ENCODE results near the gene STARD8.

Gene STARD8

DNA sequence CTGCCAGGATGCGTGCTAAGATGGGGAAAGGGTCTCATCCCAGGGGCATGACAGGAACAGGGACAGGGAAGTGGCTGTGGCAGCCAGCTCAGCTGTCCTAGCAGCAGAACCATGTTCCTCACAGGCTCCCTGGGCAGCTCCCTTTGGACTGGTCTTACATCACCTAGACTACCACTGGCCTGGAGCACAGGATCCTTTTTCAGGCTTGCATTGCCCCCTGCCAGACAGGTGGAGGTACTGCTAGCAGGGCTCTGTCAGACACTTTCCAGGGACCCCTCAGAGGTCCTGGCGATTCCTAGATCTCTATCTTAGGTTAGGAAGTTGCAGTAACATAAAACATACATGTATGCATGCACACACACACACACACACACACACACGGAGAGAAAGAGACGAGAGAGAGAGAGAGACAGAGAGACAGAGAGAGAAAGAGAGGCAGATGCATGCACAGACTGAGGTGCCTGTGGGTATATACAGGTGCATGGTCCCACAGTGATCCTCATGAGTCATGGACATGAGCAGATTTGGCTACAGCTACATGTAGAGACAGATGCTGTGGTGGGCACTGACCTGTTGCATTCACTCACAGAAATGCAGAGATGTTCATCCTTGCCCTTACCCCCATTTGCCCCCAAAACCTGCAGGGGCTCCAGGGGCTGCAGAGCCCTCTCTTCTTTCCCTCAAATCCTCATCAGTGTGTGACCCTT is 63.6 kb downstream of the STARD8 start:
- DNase-seq (ENCODE audit: insufficient read length, low spot score) (peak; percentile 20), FAIRE-seq (peak; percentile 54)

DNA sequence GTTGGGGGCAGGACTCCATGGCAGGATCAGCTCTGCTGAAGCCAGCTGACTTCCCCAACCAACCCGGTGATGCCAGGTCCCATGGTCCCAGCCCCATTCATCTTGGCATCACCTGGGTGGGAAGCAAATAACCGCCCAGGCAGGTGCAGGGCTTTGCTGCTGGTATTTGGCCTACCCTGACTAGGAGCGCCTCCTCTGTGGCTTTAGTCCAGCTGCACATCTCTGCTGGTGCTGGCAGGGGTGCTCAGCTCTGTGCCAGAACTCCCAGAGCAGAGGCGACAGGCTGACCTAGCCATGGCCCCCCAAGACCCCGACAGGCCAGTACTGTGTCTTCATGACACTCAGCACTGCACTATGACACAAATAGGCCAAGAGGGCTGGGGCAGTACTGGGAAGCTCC is 64.4 kb downstream of the STARD8 start:
- DNase-seq (ENCODE audit: insufficient read length, low spot score), result no peak
- FAIRE-seq, result no peak

DNA sequence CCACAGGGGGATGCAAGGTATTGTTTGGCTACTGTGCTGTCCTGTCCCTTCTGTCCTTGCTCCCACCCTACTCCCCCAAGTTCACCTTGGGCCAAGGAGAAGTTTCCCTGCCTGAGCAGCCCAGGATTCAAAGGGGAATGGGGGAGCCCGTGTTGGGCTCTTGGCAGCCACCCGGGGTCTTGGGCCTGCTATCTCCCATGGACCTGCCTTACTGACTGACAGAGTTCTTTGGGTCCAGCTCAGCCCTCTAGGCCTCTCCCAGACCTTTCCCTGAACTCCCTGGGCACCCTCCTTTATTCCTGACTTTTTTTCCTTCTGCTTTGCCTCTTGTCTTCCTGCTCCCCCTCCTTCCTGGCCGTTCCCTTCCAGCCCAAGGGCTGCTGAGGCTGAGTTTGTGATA is 67.4 kb downstream of the STARD8 start:
- FAIRE-seq (no peak), DNase-seq (ENCODE audit: insufficient read length, low spot score) (no peak)

DNA sequence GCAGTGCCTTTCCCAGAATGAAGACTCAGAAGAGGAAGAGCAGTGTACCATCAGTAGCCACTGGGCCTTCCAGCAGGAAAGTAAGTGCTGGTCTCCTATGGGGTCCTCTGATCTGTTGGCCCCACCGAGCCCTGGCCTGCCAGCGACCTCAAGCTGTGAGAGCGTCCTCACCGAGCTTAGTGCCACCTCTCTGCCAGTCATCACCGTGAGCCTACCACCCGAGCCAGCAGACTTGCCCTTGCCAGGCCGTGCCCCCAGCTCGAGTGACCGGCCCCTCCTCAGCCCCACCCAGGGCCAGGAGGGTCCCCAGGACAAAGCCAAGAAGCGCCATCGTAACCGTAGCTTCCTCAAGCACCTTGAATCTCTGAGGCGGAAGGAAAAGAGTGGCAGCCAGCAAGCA is 69.7 kb downstream of the STARD8 start:
- DNase-seq (ENCODE audit: insufficient read length, low spot score), result no peak
- no peak for FAIRE-seq

DNA sequence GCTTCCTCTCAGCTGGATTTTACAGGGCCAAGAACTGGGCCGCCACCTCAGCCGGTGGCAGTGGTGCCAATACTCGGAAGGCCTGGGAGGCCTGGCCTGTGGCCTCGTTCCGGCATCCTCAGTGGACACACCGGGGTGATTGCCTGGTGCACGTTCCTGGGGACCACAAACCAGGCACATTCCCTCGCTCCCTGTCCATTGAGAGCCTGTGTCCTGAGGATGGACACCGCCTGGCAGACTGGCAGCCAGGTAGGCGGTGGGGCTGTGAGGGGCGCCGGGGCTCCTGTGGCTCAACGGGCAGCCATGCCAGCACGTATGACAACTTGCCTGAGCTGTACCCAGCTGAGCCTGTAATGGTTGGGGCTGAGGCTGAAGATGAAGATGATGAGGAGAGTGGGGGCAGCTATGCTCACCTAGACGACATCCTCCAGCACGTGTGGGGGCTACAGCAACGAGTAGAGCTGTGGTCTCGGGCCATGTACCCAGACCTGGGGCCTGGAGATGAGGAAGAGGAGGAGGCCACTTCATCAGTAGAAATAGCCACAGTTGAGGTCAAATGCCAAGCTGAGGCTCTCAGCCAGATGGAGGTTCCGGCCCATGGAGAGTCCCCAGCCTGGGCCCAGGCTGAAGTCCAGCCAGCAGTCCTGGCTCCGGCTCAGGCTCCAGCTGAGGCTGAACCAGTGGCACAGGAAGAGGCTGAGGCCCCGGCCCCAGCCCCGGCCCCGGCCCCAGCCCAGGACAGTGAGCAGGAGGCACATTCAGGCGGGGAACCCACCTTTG is 70.4 kb downstream of the STARD8 start:
- DNase-seq (ENCODE audit: insufficient read length, low spot score) (no peak), FAIRE-seq (no peak)

DNA sequence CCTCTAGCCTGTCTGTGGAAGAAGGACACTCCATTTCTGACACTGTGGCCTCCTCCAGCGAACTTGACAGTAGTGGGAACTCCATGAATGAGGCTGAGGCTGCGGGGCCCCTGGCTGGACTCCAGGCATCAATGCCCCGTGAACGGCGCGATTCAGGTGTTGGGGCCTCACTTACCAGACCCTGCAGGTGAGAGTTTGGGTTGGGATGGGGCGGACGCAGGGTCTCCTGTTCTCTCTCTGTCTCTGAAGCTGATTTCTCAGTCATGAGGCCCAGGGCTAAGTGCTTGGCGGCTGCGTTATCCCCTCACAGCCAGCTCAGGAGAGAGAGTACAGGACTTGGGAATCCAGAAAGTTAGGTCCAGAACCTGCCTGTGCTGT is 71.0 kb downstream of the STARD8 start:
- no peak for FAIRE-seq
- DNase-seq (ENCODE audit: insufficient read length, low spot score), result no peak

DNA sequence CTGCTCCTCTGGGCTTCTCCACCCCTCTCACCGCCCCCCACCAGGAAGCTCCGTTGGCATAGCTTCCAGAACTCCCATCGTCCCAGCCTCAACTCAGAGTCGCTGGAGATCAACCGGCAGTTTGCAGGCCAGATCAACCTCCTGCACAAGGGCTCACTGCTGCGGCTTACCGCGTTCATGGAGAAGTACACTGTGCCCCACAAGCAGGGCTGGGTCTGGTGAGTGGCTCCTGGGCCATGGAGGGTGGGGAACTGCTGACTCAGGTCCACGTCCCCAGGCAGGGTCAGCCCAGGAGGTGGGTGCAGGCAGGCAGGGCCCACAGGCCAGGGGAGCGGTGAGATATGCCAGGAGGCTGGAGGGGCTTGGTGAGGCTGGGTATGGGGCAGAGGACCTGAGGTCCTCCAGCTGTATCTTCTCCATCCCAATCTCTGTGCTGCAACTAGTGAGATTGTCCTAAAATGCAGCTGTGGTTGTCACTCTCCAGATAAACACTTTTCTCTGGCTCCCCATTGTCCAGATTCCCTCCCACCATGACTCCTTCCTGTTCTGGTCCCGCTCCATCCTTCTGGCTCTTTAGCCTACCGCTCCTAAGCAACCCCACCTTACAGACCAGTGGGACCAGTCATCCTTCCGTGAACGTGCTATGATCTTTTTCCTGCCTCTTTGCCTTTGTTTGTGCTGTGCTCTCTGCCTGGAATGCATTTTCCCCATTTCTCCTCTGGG is 71.9 kb downstream of the STARD8 start:
- FAIRE-seq (no peak), DNase-seq (ENCODE audit: insufficient read length, low spot score) (no peak)

DNA sequence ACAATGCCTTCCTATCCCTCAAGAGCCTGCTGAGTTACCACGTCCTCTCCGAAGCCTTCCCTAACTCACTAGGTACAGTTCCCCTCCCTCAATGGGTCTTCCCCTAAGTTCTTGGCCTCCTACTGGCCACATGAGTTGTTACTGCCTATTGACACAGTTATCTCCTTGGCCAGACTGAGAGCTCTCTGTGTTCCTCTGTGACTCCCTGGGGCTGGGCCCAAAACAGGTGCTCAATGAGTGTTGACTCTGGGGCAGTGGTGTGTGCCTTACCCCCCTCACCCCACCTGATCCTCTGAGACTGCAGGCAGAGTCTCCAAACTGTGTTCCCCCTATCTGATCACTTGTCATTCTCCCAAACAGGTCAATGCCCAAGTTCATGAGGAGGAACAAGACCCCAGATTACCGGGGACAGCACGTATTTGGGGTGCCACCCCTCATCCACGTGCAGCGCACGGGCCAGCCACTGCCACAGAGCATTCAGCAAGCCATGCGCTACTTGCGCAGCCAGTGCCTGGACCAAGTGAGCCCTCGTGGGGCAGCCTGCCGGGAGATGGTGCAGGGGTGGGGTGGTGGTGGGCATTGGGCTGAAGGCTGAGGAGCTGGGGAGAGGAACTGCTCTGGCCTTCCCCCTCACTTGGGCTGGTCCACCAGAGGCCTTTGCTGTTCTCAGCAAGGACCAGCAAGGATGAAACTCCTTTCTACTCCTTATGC is 72.6 kb downstream of the STARD8 start:
- no peak for FAIRE-seq

DNA sequence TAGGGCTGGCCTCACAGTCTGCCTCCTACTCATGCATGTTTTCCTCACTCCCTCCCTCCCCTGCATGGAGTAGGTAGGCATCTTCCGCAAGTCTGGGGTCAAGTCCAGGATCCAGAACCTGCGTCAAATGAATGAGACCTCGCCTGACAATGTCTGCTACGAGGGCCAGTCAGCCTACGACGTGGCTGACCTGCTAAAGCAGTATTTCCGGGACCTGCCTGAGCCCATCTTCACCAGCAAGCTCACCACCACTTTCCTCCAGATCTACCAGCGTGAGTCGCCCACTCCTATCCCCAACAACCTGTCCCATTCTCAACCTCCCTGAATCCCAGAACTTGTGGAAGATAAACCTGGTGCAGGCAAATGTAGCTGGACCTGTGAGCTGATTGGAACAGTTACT is 73.4 kb downstream of the STARD8 start:
- no peak for FAIRE-seq
- DNase-seq (ENCODE audit: insufficient read length, low spot score), result no peak

More for the DNA sequence above, 72.6 kb downstream of the STARD8 start:
- no peak for DNase-seq (ENCODE audit: insufficient read length, low spot score)

DNA sequence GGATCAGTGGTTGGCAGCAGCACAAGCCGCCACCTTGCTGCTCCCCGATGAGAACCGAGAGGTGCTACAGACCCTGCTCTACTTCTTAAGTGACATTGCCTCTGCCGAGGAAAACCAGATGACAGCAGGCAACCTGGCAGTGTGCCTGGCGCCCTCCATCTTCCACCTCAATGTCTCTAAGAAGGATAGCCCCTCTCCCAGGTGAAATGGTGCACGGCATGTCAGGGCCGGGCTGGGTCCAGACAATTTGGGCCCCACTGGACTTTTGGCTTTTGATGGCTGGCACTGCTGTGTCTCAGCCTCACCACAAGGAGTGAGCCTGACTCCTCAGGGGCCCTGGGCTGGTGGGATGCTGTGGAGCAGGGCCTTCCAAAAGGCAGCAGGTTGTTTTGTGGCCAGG is 74.1 kb downstream of the STARD8 start:
- DNase-seq (ENCODE audit: insufficient read length, low spot score) (no peak), FAIRE-seq (no peak)

DNA sequence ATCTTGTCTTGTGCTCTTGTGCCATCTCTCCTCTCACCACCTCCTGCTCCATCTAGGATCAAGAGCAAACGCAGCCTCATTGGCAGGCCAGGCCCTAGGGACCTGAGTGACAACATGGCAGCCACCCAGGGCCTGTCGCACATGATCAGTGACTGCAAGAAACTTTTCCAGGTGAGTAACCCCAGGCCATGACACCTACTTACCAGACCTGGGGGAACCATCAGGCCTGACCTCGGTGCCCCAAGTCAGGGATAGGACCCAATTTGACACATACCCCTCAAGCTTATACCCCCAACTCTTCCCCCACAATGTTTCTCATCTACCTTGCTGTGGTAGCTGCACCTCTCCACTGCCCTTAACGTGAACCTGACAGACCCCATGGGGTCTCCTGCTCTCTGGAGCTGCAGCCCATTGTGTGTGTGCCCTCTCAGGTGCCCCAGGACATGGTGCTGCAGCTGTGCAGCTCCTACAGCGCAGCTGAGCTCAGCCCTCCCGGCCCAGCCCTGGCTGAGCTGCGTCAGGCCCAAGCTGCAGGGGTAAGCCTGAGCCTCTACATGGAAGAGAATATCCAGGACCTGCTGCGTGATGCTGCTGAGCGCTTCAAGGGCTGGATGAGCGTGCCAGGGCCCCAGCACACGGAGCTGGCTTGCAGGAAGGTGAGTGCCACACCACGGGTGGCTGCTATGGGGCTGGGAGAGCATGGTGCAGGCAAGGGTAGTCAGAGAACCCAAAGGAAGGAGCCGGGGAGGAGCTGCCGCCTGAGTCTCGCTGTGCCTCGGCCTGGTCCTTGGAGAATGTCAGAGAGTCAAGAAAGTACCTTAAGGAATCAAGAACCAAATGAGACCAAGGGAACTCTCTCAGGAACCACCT is 74.8 kb downstream of the STARD8 start:
- FAIRE-seq (no peak), DNase-seq (ENCODE audit: insufficient read length, low spot score) (no peak)

DNA sequence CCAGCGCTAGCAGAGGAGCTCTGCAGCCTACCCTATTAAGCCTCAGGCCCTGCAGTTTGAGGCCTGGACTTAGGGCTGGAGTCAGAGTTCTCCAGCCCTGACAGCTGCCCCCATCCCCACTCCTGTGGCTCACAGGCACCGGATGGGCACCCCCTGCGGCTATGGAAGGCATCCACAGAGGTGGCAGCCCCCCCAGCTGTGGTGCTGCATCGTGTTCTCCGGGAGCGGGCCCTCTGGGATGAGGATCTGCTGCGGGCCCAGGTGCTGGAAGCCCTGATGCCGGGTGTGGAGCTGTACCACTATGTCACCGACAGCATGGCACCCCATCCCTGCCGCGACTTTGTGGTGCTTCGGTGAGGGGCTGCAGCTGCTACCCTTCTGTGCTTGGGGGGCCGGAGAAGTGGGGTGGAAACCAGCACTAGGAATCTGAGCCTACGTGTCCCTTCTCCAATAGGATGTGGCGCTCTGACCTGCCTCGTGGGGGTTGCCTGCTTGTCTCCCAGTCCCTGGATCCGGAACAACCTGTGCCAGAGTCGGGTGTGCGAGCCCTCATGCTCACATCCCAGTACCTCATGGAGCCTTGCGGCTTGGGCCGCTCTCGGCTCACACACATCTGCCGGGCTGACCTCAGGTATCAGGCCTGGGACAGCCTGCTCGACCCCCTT is 76.2 kb downstream of the STARD8 start:
- DNase-seq (ENCODE audit: insufficient read length, low spot score) (no peak), FAIRE-seq (no peak)

DNA sequence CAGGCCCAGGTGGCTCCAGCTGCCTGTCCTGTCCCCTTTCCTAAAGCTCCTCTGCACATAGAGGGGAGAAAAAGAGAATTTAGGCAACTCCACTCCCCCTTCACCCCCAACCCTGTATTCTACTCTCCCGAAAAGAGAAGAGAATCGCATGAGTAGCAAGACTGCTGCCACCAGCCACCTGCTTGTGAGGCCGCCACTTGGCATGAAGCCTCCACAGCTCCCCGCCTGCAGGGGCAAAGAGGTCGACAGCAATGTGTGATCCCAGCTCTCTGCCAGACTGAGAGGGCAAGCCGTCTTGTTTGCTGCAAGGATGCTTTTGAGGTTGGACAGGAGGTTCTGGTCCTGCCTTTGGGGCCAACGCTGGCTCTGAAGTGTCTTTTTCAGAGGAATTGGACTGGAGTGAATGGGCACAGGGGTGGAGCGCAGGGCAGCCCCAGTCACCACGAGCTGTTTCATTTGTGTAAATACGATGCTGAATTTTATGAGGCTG is 77.1 kb downstream of the STARD8 start:
- FAIRE-seq (no peak), DNase-seq (ENCODE audit: insufficient read length, low spot score) (no peak)

DNA sequence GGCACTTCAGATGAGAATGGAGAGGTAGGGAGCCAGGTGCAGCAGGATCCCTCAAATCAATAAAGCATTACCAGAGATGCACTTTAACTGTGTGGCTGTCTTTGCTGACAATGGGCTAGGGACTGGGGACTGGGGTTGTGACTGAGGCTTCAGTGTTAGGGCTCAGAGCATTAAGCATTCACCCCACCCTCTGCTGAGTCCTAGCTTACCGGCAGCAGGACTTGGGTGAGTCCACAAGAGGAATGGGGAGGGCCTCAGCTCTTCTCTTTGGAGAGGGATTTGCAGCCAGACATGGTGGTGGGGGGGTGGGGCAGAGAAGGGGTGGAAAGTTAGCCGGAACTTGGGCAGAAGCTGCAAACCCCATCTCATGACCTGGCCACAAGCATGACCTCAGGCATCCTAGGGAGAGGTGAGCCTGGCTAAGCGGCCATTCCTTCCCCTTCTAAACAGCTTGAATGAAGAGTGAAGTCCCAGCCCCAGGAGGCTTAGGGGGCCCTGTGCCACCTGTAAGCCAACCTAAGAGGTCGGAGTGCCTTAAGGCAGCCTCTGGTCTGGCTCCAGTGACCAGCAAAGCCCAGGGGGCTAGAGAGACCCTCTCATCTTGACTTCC is 78.4 kb downstream of the STARD8 start:
- DNase-seq (ENCODE audit: insufficient read length, low spot score) (no peak), FAIRE-seq (no peak)

DNA sequence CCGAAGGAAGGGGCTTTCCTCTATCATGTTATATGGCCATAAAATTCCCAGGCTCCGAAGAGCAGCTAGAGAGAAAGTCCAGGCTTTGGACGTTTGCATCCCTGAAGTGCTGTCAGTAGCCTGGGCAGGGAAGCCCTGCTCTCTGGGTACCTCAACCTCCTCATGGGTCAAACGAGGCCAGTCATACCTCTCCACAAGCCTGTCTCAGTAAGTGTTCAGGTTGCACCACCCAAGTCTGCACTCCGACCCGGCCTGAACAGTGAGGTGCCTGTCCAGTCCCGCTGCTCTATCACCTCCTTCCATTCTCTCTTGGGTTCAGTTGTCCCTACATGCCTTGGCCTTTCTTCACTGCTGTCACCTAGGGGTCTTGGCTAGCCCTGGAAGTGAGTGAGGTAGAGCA is 78.9 kb downstream of the STARD8 start:
- no peak for FAIRE-seq

DNA sequence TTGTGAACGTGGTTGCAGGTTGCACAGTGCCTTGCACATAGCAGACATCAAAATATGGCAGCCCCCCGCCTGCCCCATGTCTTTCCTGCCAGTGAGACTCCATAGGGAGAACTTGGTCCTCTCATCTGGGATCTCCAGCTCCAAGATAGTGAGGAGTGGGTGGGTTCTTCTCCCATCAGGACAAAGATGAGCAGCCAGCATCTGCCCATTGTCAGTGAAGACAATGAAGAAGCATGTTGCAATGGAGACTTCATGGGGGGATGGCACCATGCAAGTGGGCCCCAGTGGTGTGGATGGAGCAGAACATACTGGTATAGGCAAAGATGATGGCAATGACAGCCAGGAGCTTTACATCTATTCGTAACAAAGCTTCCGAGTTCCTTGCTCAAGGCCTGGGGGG is 80.2 kb downstream of the STARD8 start:
- FAIRE-seq, result no peak

More for the DNA sequence above, 78.9 kb downstream of the STARD8 start:
- DNase-seq (ENCODE audit: insufficient read length, low spot score), result no peak

DNA sequence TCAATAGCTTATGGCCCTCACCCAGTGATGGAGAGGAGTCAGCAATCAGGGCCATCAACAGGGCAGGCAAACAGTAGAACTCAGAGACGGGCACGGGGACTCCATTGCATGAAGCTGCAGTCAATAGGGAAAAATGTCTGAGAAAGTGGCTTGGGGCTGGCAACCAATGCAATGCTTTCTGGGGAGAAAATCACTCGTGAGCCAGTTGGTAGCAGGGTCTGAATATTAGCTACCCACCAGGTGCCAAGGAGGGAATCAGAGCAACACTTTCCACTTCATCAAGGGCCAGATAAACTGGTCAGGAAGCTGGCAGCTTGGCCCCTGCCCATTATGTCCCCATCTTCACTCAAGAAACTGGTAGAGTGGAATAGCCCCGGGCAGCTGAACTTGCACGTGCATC is 80.7 kb downstream of the STARD8 start:
- no peak for DNase-seq (ENCODE audit: insufficient read length, low spot score)
- no peak for FAIRE-seq

More for the DNA sequence above, 80.2 kb downstream of the STARD8 start:
- DNase-seq (ENCODE audit: insufficient read length, low spot score), result no peak

DNA sequence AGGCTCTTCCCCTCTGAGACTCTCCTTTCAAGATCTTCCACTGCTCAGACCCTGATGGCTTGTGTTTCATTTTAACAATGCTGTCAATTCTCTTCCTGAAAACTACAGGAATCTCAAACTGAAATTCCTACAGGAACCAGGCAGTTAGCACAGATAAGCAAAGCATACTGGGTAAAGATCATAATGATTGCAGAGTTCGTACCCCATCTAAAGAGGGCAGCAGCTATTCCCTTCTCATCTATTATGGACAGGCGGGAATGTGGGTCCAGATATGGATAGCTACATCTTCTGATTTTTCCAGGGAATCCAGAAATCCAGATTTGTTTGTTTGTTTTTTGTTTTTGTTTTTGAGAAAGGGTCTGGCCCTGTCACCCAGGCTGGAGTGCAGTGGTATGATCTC is 83.8 kb downstream of the STARD8 start:
- no peak for FAIRE-seq

DNA sequence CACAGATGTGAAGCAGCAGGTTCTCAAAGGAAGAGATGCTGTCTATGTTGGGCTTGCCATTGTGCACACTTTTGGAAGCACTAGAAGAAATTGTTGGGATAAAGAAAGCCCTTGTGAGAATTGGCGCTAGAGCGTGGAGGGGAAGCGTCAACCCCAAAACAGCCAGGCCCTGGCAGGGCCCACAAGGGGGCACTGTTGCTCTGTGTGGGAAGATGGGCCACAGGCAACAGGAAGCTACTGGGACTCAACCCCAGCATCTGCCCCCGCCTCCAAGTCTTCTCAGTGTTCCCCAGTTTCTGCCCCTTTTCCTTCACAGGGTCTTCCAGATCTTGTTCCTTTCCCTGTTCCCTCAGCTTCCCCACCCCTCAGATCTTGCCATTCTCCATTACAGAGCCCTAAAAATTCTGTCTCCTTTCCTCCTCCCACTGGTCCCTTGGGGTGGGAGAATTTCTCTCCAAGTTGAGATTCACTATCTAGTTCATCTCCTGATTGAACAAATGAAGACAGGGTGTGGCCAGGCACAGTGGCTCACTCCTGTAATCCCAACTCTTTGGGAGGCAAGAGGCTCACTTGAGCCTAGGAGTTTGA is 85.5 kb downstream of the STARD8 start:
- peak; percentile 91 for FAIRE-seq
- peak; percentile 24 for DNase-seq (ENCODE audit: insufficient read length, low spot score)

More for the DNA sequence above, 83.8 kb downstream of the STARD8 start:
- no peak for DNase-seq (ENCODE audit: insufficient read length, low spot score)
